Bronchial epithelial cell (primary cell): ENCODE measurements around the gene RBM33. TPM values are rescaled to one million over a fixed set of nuclear protein-coding genes. Genes with fewer than 3 reads are reported as not detected.

Source experiments
- DNase-seq: peaks from one replicate; pipeline ENCODE4 v3.0.0-alpha.2; 2010; ENCODE audit warnings: low read depth
- FAIRE-seq: peaks from 2 replicates; lab custom pipeline; 2011; peaks lifted over from hg19 to GRCh38; lab: Jason Lieb, UNC
- H3K27me3 ChIP-seq: 2 replicates; pipeline ENCODE4 v1.5.1; 2011; ENCODE audit warnings: low read length; ENCODE audit not compliant: control insufficient read depth, insufficient read depth
- H3K36me3 ChIP-seq: 2 replicates; pipeline ENCODE4 v1.5.1; 2011; ENCODE audit warnings: low read length; ENCODE audit not compliant: control insufficient read depth, insufficient read depth
- H3K4me3 ChIP-seq: 2 replicates; pipeline ENCODE4 v1.5.1; 2011; ENCODE audit warnings: mild to moderate bottlenecking, low read depth, low read length, control low read depth
- CTCF ChIP-seq: IDR thresholded peaks from 2 replicates; pipeline ENCODE4 v1.5.1; 2011; ENCODE audit warnings: mild to moderate bottlenecking, moderate library complexity, low read length, control low read depth, inconsistent platforms; ENCODE audit not compliant: insufficient read depth, severe bottlenecking
- total RNA-seq: library from RNA; depleted of rRNA; stranded (reverse); fragments of >200 nt; gene quantifications from 2 replicates; pipeline ENCODE4 v1.2.1, GENCODE V29; 2014

Gene RBM33
- total RNA-seq, 1 donor from 2014 or later: 17.1 TPM

- FAIRE-seq: no peak
- Histone ChIP-seq H3K36me3 (peaks cover 2% of the 10 kb centered on the region), H3K27me3 (no peaks in the 10 kb centered on the region), H3K4me3 (no peak overlapping the region)
- TF ChIP-seq CTCF: no peak
- no peak for DNase-seq
These were observed 3.8 kb upstream of the RBM33 start for GRCh38 chr7:155640629-155641028.

GRCh38 chr7:155643804-155644177, 670 bp upstream of the RBM33 start:
- no peak for TF ChIP-seq CTCF
- DNase-seq (no peak), FAIRE-seq (no peak)
- H3K36me3 ChIP-seq: peaks cover 4% of the 10 kb centered on the region
- peak overlapping the region; percentile 81 for H3K4me3 ChIP-seq
- H3K27me3 ChIP-seq: no peaks in the 10 kb centered on the region

GRCh38 chr7:155644971-155645509, 579 bp downstream of the RBM33 start:
- no peaks in the 10 kb centered on the region for H3K27me3 ChIP-seq
- FAIRE-seq (no peak), DNase-seq (no peak)

GRCh38 chr7:155645662-155646061, 1.2 kb downstream of the RBM33 start:
- TF ChIP-seq CTCF: no peak
- FAIRE-seq (no peak), DNase-seq (no peak)
- Histone ChIP-seq H3K36me3 (peaks cover 4% of the 10 kb centered on the region), H3K4me3 (peak overlapping the region; percentile 81), H3K27me3 (no peaks in the 10 kb centered on the region)

More at GRCh38 chr7:155644971-155645509, 579 bp downstream of the RBM33 start:
- H3K4me3 ChIP-seq: peak overlapping the region; percentile 81
- TF ChIP-seq CTCF: no peak
- H3K36me3 ChIP-seq: peaks cover 4% of the 10 kb centered on the region

GRCh38 chr7:155646669-155647068, 2.2 kb downstream of the RBM33 start:
- Histone ChIP-seq H3K4me3 (no peak overlapping the region), H3K36me3 (peaks cover 4% of the 10 kb centered on the region), H3K27me3 (no peaks in the 10 kb centered on the region)
- FAIRE-seq (no peak), DNase-seq (no peak)
- TF ChIP-seq CTCF: no peak

- FAIRE-seq (no peak), DNase-seq (no peak)
- Histone ChIP-seq H3K4me3 (no peak overlapping the region), H3K27me3 (no peaks in the 10 kb centered on the region), H3K36me3 (peaks cover 2% of the 10 kb centered on the region)
- no peak for TF ChIP-seq CTCF
These were observed 2.8 kb downstream of the RBM33 start for GRCh38 chr7:155647302-155647701.
